NCI-H82 treated with DMSO at 0.1 percent for 48 hours (cell line): ENCODE measurements around the gene PLIN3.
A peak's percentile ranks its signal among the peaks of the same experiment; 100 is the strongest.
"Not testable (repeated sequence)": the region's sequence is repeated elsewhere in the genome, so short reads cannot be mapped to it uniquely, and the experiment has no call there.

Source experiments
- DNase-seq: peaks from one replicate; lab custom pipeline; 2025; ENCODE audit not compliant: unreplicated experiment; lab: John Stamatoyannopoulos, UW

The PLIN3 gene

DNA sequence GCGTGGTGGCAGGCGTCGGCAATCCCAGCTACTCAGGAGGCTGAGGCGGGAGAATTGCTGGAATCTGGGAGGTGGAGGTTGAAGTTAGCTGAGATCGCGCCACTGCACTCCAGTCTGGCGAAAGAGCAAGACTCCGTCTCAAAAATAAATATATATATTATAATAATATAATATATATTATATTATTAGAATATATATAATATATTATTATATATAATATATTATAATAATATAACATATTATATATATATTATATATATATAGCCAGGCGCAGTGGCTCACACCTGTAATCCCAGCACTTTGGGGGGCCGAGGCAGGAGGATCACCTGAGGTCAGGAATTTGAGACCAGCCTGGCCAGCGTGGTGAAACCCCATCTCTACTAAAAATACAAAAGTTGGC, 25.5 kb upstream of the PLIN3 start:
- not testable (repeated sequence) for DNase-seq

DNA sequence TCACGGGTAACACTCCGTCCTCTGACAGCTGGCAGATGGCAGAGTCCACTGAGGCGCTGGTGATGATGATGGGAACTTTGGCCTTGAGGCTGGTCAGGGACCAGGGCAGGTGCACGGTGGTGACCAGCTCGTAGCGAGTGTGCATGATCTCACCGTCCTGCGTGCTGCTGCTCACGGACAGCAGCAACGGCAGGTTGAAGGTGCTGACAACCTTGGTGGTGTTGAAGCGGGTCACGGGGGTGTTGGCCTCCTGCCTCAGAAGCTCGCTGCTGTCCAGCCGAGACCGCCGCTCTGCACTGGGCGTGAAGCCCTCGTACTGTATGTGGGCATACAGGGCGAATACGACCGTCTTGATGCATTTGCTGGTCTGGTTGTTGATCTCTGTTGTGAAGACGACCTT, 23.6 kb upstream of the PLIN3 start:
- DNase-seq = no peak

DNA sequence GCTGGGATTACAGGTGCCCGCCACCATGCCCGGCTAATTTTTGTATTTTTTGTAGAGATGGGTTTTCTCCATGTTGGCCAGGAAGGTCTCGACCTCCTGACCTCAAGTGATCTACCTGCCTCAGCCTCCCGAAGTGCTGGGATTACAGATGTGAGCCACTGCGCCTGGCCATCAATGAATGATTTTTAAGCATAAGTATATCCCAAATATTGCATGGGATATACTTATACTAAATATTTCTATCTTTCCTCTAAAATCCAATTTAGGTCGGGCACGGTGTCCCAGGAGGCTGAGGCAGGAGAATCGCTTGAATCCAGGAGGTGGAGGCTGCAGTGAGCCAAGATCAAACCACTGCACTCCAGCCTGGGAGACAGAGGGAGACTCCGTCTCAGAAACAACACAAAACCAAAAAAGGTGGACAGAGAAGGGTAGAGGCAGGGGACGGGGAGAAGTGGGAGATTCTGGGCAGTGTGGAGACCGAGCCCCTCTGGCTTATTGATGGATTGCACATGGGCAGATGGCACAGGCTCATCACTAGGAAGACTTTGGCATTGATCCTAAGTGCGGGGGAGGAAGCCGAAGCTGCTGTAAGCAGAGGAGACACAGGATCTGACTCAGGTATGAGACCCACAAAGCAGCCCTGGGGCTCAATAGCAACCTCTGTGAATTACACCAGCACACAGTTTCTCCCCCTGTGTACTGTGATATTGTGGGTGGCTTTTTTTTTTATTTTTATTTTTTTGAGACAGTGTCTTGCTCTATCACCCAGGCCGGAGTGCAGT, 21.8 kb upstream of the PLIN3 start:
- no peak for DNase-seq

DNA sequence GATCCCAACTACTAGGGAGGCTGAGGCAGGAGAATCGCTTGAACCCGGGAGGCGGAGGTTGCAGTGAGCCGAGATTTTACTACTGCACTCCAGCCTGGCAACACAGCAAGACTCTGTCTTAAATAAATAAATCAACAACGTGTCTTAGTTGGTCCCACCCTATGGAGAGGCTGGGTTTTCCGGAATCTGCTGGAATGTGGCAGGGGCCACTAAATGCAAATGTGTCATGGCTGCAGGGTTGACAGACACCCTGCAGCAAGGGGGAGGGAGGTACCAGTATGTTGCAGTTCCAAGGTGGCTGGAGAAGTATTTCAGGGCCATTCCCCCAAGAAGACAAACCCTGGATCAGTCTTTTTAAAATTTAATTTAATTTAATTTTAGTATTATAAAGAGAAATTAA, 20.3 kb upstream of the PLIN3 start:
- DNase-seq = not testable (repeated sequence)

DNA sequence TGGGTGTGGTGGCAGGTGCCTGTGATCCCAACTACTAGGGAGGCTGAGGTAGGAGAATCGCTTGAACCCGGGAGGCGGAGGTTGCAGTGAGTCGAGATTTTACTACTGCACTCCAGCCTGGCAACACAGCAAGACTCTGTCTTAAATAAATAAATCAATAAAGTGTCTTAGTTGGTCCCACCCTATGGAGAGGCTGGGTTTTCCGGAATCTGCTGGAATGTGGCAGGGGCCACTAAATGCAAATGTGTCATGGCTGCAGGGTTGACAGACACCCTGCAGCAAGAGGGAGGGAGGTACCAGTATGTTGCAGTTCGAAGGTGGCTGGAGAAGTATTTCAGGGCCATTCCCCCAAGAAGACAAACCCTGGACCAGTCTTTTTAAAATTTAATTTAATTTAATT, 17.5 kb upstream of the PLIN3 start:
- not testable (repeated sequence) for DNase-seq

DNA sequence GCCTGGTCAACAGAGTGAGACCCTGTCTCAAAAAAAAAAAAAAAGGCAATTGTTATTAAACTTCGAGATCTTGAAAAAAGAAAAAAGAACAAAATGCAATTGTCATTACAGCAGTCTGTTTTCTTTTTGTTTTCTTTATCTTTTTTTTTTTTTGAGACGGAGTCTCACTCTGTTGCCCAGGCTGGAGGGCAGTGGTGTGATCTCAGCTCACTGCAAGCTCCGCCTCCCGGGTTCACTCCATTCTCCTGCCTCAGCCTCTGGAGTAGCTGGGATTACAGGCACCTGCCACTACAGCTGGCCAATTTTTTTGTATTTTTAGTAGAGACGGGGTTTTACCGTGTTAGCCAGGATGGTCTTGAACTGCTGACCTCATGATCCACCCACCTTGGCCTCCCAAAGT, 15.4 kb upstream of the PLIN3 start:
- not testable (repeated sequence) for DNase-seq

DNA sequence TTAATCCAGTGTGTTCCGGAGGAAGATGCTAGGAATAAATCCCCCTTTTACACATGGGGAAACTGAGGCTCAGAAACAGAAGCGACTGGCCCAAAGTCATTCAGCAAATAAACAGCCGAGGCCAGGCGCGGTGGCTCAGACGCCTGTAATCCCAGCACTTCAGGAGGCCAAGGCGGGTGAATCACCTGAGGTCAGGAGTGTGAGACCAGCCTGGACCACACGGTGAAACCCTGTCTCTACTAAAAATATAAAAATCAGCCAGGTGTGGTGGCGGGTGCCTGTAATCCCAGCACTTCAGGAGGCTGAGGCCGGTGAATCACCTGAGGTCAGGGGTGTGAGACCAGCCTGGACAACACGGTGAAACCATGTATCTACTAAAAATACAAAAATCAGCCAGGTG, 11.6 kb upstream of the PLIN3 start:
- no peak for DNase-seq

DNA sequence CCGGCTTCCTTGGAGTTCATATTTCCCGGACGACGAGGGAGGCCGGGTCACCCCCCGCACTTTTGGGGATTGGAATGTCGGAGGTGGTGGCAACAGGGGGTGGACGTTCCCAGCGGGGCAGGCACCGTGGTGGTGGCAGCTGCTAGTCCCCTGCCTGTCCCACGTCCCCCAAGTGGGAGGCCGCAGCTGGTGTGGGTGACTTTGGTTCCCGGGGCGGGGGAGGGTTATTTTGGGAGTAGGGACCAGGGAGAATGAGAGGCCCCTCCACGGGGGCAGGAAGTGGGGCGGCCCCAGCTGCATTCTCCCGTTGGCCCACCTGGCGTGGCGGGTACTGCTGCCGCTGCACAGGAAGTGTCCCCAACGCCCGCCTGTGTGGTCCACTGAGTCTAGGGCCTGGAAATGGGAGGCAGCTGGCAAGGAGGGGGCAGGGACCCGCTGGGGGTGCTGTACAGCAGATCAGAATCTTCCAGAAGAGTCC, 11.1 kb upstream of the PLIN3 start:
- no peak for DNase-seq

DNA sequence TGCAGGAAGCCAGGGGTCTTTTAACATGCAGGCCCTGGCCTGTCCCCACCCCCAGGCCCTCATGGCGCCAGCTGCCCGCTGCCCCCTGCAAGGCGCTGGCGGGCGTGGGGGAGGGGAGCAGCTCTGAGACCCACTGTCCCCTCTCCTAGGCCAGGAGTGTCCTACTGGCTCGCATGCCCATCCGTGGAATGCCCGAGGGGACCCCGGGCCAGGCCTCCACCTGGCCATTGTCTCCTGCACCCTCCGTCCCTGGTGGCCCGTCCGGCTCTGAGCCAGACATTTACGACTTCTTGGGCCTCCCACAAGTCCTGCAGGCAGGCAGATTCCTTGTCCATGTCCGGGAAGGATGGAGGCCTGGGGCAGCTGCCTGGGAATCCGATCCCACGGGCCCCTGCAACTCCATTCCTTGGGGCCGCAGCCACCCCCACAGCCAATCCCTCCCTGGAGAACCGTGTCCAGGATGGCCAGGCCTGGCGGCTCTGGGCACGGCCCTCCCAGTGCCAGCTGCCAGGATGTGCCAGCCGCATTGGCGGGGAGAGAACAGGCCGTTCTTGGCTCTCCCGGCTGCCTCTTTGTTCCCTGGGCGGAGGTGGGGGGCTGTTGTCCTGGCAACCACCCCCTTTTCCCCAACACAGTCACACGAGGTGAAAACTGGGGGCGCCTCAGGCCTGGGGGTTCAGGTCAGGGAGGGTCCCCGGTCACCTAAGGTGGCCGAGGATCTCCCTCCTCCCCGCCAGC, 10.5 kb upstream of the PLIN3 start:
- DNase-seq = no peak

DNA sequence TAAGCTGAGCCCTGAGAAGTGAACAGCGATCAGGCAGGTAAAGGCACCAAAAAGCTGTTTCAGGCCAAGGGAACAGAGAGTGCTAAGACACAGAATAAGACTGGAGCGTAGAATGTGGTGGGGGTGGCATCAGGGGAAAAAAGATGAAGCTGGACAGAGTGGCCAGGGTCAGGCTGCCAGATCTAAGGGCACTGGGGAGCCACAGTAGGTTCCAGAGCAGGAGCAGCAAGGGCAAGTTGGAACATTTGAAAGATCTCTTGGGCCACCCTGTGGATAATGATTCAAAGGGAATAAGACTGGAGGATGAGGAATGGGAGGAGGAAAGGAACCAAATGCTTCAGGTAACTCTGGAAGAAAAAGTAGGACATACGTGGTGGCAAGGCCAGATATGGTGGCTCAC, 6.5 kb upstream of the PLIN3 start:
- DNase-seq = no peak

DNA sequence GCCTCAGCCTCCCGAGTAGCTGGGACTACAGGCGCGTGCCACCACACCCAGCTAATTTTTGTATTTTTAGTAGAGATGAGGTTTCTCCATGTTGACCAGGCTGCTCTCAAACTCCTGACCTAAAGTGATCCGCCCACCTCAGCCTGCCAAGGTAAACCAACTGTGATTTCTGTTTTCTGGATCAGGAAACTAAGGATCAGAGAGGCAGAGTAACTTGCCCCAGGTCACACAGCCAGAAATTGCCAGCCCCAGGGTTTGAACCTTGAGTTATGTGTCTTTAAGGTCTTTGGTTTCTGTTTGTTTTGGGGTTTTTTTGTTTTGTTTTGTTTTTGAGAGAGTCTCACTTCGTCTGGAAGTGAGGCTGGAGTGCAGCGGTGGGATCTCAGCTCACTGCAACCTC, 4.2 kb upstream of the PLIN3 start:
- no peak for DNase-seq

DNA sequence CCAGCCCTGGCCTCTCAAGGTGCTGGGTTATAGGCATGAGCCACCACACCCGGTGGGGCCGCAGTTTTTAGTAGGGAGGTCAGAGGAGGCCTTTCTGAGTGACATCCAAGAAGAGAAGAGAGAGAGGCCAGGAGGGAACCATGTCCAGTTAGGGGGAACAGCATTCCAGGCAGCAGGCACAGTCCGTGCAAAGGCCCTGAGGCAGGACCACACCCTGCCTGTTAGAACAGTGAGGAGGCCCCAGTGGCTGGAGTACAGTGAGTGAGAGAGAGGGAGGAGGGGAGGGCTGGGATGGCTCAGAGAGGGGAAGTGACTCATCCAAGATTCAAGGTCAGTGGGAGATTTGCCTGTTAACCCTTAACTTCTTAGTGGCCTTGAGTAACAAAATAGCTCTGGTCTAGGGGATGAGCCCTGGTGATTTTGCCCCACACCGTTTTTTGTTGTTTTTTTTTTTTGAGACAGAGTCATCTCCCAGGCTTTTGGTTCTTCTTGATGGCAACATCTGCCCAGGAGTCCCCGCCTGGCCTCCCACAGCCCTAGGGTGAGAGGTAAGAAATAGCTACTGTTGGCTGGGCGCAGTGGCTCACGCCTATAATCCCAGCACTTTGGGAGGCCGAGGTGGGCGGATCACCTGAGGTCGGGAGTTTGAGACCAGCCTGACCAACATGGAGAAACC, 2.7 kb upstream of the PLIN3 start:
- no peak for DNase-seq

DNA sequence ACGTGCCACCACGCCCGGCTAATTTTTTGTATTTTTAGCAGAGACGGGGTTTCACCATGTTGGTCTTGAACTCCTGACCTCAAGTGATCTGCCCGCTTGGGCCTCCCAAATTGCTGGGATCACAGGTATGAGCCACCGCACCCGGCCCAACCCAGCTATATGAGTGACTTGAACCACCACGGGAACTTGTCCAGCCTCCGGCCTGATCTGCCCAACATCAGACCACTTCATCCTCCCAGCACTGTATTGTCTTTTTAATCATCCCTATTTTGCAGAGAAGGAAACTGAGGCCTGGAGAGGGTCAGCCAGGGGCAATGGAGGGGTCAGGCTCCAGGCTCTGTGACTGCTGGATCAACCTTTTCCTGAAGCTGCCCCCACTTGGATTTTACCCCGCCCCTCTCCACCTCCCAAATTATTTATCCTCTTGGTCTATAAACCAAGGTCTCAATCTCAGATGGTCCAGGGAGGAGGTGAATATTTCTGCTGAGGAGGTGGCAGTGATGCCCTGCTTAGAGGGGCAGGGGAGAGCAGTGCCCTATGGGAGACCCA, 893 bp upstream of the PLIN3 start:
- DNase-seq = no peak

DNA sequence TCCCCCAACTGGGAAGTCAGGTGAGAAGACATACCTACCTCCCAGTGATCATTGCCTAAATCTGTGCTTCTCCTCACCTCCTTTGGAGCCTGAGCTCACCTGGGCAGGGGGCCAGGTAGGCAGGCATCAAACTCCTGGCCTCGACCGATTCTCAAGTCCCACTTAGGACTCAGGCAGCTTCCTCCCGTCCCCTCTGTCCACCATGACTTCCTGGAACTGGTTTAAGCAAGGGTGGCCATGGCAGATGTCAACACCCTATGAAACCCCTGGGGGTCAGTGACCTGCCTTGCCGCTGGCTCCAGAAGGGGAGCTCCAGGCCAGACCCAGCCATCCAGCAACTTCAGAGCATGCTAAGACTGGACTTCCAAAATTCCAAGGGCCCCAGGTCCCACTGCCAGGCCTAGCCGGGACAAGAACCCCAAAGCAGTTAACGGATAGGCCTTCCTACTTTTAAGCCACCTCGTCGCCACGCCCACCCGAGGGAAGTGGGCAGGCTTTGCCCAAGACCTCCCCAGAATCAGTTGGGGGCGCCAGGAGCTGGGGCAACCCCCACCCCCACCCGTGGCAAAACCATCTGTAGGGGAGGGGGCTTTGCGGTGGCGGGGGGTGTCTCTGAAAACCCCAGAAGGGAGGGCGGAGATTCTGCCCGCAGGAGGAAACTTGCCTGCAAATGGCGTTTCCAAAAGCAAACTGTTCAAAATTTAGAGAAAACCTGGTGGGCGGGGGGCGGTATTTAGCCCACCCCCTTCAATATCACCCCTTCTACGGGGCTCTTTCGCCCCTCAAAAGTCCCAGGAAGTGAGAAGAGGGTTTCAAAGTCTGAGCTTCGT, 657 bp downstream of the PLIN3 start:
- no peak for DNase-seq

DNA sequence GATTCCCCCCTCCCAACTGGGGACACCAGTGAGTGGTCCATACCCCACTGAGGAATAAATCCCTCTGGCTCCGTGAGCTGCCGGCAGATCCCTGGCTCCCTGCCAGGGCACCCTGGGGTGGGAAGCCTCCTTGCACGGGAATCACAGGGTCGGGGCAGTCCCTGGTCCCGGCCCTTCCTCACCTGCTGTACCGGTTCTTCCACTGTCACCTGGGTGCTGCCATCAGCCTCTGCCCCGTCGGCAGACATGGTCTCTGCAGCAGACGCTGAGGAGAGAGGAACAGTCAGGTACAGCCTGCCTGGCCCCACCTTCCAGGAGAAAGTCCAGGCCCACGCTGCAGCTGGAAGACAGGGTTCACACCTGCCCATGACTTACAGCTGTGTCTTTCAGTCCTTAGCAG, 6.3 kb downstream of the PLIN3 start:
- no peak for DNase-seq

DNA sequence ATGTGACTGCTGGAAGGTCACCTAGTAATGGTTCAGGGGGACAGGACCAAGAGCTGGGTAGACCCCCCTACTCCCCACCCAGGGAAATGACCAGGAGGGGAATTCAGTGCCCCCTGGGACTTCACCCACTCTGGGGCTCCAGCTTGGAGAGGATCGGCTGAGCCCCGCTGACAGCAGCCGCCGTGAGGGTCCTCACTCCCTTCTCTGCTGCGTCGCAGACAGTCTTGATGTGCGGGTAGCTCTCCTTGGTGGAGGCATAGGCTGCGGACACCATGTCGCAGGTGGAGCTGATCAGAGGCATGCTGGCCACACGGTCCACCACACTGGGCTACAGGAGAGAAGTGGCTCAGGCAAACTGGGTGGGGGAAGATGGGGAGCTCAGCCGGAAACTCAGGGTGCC, 7.8 kb downstream of the PLIN3 start:
- DNase-seq = no peak

DNA sequence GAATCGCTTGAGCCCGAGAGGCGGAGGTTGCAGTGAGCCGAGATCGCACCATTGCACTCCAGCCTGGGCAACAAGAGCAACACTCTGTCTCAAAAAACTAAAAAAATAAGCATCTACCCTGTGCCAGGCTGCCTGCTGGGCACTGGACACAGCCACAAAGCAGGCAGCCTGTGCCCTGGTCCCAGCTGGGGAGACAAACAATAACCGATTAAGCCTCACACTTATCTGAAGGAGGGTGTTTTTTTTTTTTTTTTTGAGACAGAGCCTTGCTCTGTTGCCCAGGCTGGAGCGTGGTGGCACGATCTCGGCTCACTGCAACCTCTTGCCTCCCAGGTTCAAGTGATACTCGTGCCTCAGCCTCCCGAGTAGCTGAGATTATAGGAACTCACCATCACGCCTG, 11.0 kb downstream of the PLIN3 start:
- not testable (repeated sequence) for DNase-seq

DNA sequence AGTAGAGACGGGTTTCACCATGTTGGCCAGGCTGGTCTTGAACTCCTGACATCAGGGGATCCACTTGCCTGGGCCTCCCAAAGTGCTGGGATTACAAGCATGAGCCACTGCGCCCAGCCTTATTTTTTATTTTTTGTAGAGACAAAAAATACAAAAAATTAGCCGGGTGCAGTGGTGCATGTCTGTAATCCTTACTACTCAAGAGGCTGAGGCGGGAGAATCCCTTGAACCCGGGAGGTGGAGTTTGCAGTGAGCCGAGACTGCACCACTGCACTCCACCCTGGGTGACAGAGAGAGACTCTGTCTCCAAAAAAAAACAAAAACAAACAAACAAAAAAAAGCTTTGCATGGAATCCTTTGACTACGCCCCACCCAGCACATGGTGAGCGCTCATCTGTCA, 14.0 kb downstream of the PLIN3 start:
- not testable (repeated sequence) for DNase-seq

DNA sequence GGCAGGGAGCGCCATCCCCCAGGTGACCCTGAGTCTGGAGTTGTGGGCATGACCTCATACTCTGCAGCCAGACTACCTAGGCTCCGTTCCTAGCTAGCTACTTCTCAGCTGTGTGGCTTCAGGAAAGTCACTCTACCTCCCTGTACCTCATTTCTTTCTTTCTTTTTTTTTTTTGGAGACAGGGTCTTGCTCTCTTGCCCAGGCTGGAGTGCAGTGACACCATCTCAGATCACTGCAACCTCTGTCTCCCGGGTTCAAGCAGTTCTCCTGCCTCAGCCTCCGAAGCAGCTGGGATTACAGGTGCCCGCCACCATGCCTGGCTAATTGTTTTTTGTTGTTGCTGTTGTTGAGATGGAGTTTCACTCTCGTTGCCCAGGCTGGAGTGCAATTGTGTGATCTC, 15.0 kb downstream of the PLIN3 start:
- DNase-seq = no peak

DNA sequence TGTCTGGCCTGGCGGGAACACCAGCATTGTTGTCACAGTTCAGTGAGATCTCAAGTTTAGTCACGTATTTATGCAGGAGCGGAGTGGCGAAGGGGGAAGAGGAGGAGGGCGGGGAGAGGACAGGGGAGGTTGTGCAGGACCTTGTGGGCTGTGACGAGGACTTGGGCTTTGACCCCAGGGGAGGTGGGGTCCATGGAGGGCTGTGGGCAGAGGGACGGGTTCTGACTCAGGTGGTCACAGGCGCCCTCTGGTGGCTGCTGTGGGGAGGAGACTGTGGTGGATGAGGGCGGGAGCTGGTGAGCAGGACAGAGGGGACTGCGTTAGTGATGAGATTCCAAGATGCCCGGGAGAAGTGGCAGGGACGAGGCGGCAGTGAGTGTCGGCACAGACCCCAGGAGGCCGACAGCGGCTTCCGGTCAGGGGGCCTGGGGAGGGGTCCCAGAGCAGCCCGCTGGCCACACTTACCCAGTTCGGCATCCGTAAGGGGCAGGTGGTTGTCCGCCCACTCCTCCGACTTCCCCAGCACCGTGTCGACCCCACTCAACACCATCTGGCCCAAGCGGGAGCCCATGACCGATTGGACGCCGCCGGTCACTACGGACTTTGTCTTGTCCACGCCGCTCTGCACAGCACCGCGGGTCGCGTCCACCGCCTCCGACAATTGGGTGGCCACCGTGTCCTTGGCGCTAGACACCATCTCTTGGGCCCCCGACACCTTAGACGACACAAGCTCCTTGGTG, 15.7 kb downstream of the PLIN3 start:
- DNase-seq = peak; percentile 24
